Breast epithelium (tissue), 4 donors: Measurements from ENCODE around the gene TSSC4. TPM values are rescaled to one million over a fixed set of nuclear protein-coding genes. Genes with fewer than 3 reads are reported as not detected.
A peak's percentile ranks its signal among the peaks of the same experiment; 100 is the strongest.
"Not testable (repeated sequence)": the region's sequence is repeated elsewhere in the genome, so short reads cannot be mapped to it uniquely, and the experiment has no call there.

ENCODE experiments used
- DNase-seq, 2 donors: peaks; one replicate each; pipeline ENCODE4 v3.0.0-alpha.2; 2019; ENCODE audit warnings: low spot score in 2 of 2
- H3K27ac ChIP-seq, 2 donors: fragments of 200-600 bp; sonication (generic) in 1 of 2; one replicate each; pipeline ENCODE4 v1.5.1; 2016 to 2019; ENCODE audit warnings: mild to moderate bottlenecking in 1 of 2
- H3K27me3 ChIP-seq, 2 donors: fragments of 200-600 bp; sonication (generic) in 1 of 2; one replicate each; pipeline versions ENCODE4 v1.5.1 to v1.6.0; 2017 to 2019; ENCODE audit warnings: control low read depth in 1 of 2, mild to moderate bottlenecking in 1 of 2
- H3K36me3 ChIP-seq: fragments of 200-600 bp; one replicate; pipeline ENCODE4 v1.5.1; 2019
- H3K4me1 ChIP-seq, 2 donors: fragments of 200-600 bp; sonication (generic); one replicate each; pipeline ENCODE4 v1.5.1; 2016 to 2019; ENCODE audit warnings: control low read depth in 1 of 2
- H3K4me3 ChIP-seq, 3 donors: fragments of 200-600 bp; sonication (generic); 1 replicate in 2 of 3; 2 replicates in 1 of 3; pipeline ENCODE4 v1.5.1; 2016 to 2019; ENCODE audit warnings: mild to moderate bottlenecking in 3 of 3, moderate library complexity in 2 of 3
- H3K9me3 ChIP-seq, 2 donors: fragments of 200-600 bp; sonication (generic) in 1 of 2; one replicate each; pipeline ENCODE4 v1.5.1; 2016 to 2019; ENCODE audit warnings: control low read depth in 1 of 2
- POLR2A ChIP-seq: fragments of 450-650 bp; IDR thresholded peaks from one replicate; pipeline ENCODE4 v1.6.1; 2016; ENCODE audit warnings: antibody characterized with exemption, mild to moderate bottlenecking, moderate library complexity
- POLR2AphosphoS5 ChIP-seq, 3 donors: sonication (generic); formaldehyde crosslinking; IDR thresholded peaks; one replicate each; pipeline ENCODE4 v1.6.1; 2017; ENCODE audit warnings: antibody characterized with exemption in 3 of 3
- intact Hi-C: fragments of 100-400 bp; cut with DNase I; formaldehyde crosslinking; loops from one replicate; pipeline ENCODE4 v1.15.1; 2023; ENCODE audit warnings: low total_unique reads
- total RNA-seq, 3 donors: library from RNA; depleted of rRNA; stranded (reverse); fragments of >200 nt; gene quantifications; one replicate each; pipeline ENCODE4 v1.1.0, GENCODE V29; 2016
- TF ChIP-seq, protein P1 (sequence below), 3 donors: fragments of 450-650 bp; IDR thresholded peaks; one replicate each; pipeline ENCODE4 v1.5.1; 2016 to 2017; ENCODE audit warnings: antibody characterized with exemption in 3 of 3, mild to moderate bottlenecking in 3 of 3, moderate library complexity in 3 of 3

TSSC4 gene
- total RNA-seq, 3 donors from 2014 or later = 36.8 to 44.9 (median 37.2) TPM

DNA sequence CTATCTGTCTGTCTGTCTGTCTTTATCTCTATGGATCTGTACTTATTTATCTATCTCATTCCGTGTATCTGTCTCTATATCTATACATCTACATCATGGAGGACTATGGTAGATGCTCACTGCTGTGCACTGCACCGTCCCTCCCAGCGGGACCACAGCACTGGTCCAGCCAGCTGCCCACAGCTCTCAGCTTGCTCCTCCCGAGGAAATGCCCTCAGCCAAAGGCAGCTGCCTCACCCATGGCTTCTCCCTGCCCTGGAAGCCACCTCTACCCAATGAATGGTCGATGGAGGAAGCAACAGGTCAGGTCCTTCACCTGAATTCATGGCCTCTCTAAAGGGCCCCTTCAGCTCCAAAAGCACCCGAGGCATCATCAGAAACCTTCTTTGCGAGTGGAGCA is 38.1 kb upstream of the TSSC4 start:
- TF ChIP-seq, protein P1, sequence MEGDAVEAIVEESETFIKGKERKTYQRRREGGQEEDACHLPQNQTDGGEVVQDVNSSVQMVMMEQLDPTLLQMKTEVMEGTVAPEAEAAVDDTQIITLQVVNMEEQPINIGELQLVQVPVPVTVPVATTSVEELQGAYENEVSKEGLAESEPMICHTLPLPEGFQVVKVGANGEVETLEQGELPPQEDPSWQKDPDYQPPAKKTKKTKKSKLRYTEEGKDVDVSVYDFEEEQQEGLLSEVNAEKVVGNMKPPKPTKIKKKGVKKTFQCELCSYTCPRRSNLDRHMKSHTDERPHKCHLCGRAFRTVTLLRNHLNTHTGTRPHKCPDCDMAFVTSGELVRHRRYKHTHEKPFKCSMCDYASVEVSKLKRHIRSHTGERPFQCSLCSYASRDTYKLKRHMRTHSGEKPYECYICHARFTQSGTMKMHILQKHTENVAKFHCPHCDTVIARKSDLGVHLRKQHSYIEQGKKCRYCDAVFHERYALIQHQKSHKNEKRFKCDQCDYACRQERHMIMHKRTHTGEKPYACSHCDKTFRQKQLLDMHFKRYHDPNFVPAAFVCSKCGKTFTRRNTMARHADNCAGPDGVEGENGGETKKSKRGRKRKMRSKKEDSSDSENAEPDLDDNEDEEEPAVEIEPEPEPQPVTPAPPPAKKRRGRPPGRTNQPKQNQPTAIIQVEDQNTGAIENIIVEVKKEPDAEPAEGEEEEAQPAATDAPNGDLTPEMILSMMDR (IDR thresholded peaks at IDR 0.05) = no peak
- TF ChIP-seq POLR2A = no peak
- Histone ChIP-seq H3K27ac (no peak overlapping the region), H3K4me3 (no peak overlapping the region), H3K4me1 (no peaks in the 10 kb centered on the region), H3K36me3 (no peaks in the 10 kb centered on the region), H3K27me3 (no peaks in the 10 kb centered on the region), H3K9me3 (no peaks in the 10 kb centered on the region)
- peak in 1 of 2 donors; percentile 34 for DNase-seq
- intact Hi-C loops = no loop called here

DNA sequence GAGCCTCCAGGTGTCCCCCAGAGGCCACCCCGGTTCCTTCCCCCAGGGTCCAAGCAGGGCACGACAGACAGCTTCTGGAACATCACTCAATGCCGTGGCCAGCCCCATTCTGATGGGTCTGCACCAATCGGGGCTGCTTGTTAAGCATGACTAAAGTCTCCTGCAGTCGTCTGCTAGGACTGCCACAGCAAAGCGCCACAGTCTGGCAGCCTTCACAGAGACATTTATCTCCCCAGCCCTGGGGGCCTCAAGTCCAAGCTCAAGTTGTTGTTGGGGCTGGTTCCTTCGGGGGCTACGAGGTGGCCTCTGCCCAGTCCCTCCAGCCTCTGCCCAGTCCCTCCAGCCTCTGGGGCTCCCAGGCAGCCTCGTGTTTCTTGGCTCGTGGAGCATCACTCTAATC is 37.4 kb upstream of the TSSC4 start:
- Histone ChIP-seq H3K27ac (no peak overlapping the region), H3K36me3 (no peaks in the 10 kb centered on the region), H3K4me3 (no peak overlapping the region), H3K4me1 (no peaks in the 10 kb centered on the region), H3K27me3 (no peaks in the 10 kb centered on the region), H3K9me3 (no peaks in the 10 kb centered on the region)
- DNase-seq = peak in 1 of 2 donors; percentile 25
- TF ChIP-seq POLR2AphosphoS5 (IDR thresholded peaks at IDR 0.05) (no peak), POLR2A (no peak)
- TF ChIP-seq, protein P1 (IDR thresholded peaks at IDR 0.05) = no peak
- intact Hi-C loops = no loop called here

DNA sequence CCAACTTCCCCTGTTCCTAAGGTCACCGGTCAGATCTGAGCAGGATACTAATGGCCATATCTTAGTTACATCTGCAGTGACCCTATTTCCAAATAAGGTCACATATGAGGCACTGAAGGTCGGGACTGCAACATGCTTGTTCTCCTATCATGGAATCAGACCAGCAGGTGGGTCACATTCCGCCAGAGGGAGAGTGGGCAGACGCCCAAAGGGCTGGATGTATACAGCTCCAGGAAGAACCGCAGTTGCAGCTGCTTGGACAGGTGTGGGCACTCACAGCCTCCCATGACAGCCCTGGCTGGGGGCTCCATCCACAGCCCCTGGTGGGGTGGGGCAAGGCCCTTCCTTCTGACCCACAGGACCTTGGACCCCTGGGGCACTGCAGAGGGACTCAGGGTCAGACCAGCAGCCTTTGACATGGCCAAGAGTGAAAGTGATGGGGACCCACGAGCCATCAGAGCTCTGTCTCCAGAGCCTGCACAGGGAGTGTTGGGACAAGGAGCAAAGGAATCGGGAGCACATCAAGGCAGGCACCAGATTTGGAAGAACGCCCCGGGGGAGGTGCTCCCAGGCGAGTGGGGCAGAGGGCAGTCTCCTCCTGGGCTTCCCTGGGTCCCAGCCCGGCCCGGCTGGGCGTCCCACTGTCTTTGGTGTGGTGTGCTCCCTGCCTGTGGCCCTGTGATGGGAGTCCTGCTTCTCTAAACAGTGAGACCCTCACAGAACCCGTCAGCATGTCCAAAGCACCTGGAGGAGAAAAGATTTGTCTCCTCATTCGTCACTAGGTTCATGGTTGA is 36.8 kb upstream of the TSSC4 start:
- Histone ChIP-seq H3K4me3 (no peak overlapping the region), H3K27me3 (no peaks in the 10 kb centered on the region), H3K4me1 (no peaks in the 10 kb centered on the region), H3K27ac (no peak overlapping the region), H3K9me3 (no peaks in the 10 kb centered on the region), H3K36me3 (no peaks in the 10 kb centered on the region)
- DNase-seq = no peak
- intact Hi-C loops = no loop called here
- TF ChIP-seq POLR2A = no peak
- no peak for TF ChIP-seq POLR2AphosphoS5 (IDR thresholded peaks at IDR 0.05)

DNA sequence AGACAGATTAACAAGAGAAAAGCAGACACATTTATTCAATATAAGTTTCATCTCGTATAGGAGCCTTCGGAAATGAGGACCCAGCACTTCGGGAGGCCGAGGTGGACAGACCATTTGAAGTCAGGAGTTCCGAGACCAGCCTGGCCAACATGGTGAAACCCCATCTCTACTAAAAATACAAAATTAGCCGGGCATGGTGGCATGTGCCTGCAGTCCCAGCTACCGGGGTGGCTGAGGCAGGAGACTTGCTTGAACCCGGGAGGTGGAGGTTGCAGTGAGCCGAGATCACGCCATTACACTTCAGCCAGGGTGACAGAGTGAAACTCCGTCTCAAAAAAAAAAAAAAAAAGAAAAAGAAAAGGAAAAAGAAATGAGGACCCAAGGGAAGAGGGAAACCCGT is 36.2 kb upstream of the TSSC4 start:
- H3K27me3 ChIP-seq, H3K9me3 ChIP-seq, H3K4me1 ChIP-seq, H3K36me3 ChIP-seq, DNase-seq, H3K4me3 ChIP-seq, intact Hi-C loops, H3K27ac ChIP-seq: not testable (repeated sequence)

DNA sequence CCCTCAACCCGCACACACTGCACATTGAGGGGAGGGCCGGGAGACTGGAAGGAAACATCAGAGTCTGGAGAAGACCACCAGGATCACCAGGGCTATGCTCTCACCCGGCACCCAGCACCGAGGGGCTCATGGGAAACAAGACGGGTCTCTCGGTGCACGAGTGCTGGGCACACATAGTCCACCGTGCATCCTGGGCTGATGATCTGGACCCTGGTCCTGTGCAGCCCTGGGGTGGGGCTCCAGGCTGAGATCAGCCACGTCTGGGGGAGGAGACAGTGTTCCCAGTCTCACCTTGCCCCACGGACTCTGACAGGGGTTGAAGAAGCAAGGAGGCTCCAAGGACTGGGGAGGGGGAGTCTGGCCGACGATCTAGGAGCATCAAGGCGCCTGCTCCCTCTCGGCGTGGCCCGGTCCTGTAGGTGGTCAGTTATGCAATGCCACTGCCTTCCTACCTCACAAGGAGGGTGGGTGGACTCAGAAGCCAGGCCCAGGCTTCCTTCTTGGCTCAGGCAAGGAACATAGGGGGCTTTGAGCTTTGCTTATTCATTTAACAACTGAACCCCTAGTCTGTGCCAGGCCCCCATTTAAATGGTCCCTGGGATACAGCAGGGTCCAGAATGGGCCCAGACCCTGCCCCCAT is 34.9 kb upstream of the TSSC4 start:
- Histone ChIP-seq H3K9me3 (no peaks in the 10 kb centered on the region), H3K27me3 (no peaks in the 10 kb centered on the region), H3K4me3 (peak overlapping the region in 2 of 3 donors; percentile 10 to 49), H3K36me3 (no peaks in the 10 kb centered on the region), H3K27ac (peak overlapping the region; percentile 68 to 77), H3K4me1 (no peaks in the 10 kb centered on the region)
- TF ChIP-seq POLR2A (no peak), POLR2AphosphoS5 (IDR thresholded peaks at IDR 0.05) (no peak)
- TF ChIP-seq, protein P1 (IDR thresholded peaks at IDR 0.05) = no peak
- DNase-seq = no peak
- intact Hi-C loops = no loop called here

DNA sequence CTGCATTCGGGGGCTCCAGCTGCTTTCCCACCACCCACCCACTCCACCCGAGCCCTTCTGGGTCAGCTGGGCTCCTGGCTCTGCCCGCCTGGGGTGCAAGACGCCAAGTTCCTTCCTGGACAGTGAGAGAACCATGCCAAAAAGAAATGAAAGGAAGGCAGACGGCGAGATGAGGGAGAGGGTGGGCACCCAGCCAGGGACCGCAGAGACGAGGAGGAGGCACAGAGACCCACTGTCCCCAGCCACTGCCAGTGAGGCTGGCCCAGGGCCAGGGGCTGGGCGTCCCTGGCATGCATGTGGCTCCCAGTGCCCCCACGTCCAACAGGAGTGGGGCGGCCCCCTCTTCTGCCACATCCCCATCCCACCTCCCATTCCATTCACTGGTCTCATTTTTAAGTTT is 34.3 kb upstream of the TSSC4 start:
- no peaks in the 10 kb centered on the region for H3K36me3 ChIP-seq
- H3K4me1 ChIP-seq = no peaks in the 10 kb centered on the region
- H3K4me3 ChIP-seq = peak overlapping the region in 2 of 3 donors; percentile 10 to 49
- DNase-seq = peak in 1 of 2 donors; percentile 72
- intact Hi-C loops = no loop called here
- TF ChIP-seq POLR2A (no peak), POLR2AphosphoS5 (IDR thresholded peaks at IDR 0.05) (no peak)
- TF ChIP-seq, protein P1 (IDR thresholded peaks at IDR 0.05) = no peak
- no peaks in the 10 kb centered on the region for H3K9me3 ChIP-seq
- no peaks in the 10 kb centered on the region for H3K27me3 ChIP-seq
- peak overlapping the region; percentile 68 to 77 for H3K27ac ChIP-seq
